Osteoblast (primary cell): ENCODE data around the gene CD7. TPM values are rescaled to one million over a fixed set of nuclear protein-coding genes. Genes with fewer than 3 reads are reported as not detected.
"Not testable (repeated sequence)": the region's sequence is repeated elsewhere in the genome, so short reads cannot be mapped to it uniquely, and the experiment has no call there.

Source experiments
- DNase-seq: peaks from one replicate; pipeline ENCODE4 v3.0.0; 2011; ENCODE audit warnings: low spot score, mixed read lengths; ENCODE audit not compliant: insufficient read length; ENCODE audit errors: missing footprints
- H2AFZ ChIP-seq: 2 replicates; pipeline ENCODE4 v1.6.0; 2011; ENCODE audit warnings: mild to moderate bottlenecking, low read length
- H3K27ac ChIP-seq: 2 replicates; pipeline ENCODE4 v1.5.1; 2011; ENCODE audit warnings: mild to moderate bottlenecking, low read depth, low read length, moderate library complexity
- H3K27me3 ChIP-seq: 2 replicates; pipeline ENCODE4 v1.6.0; 2012; ENCODE audit warnings: mild to moderate bottlenecking, control low read depth, inconsistent platforms, low read length, moderate library complexity; ENCODE audit not compliant: insufficient read depth
- H3K36me3 ChIP-seq: 2 replicates; pipeline ENCODE4 v1.5.1; 2011; ENCODE audit warnings: mild to moderate bottlenecking, low read length, control low read depth, moderate library complexity; ENCODE audit not compliant: insufficient read depth
- H3K4me1 ChIP-seq: 2 replicates; pipeline ENCODE4 v1.5.1; 2011; ENCODE audit warnings: mild to moderate bottlenecking, low read length, control low read depth, moderate library complexity; ENCODE audit not compliant: insufficient read depth
- H3K4me2 ChIP-seq: 2 replicates; pipeline ENCODE4 v1.6.0; 2011; ENCODE audit warnings: mild to moderate bottlenecking, low read length; ENCODE audit not compliant: insufficient read depth
- H3K4me3 ChIP-seq: fragments of 200-600 bp; sonication (generic); 3 replicates; pipeline ENCODE4 v1.5.1; 2012; ENCODE audit warnings: mild to moderate bottlenecking, low read length, inconsistent platforms; ENCODE audit not compliant: insufficient read depth
- H3K79me2 ChIP-seq: 2 replicates; pipeline ENCODE4 v1.6.0; 2012; ENCODE audit warnings: mild to moderate bottlenecking, low read length, control low read depth, inconsistent platforms; ENCODE audit not compliant: insufficient read depth
- H3K9me3 ChIP-seq: 2 replicates; pipeline ENCODE4 v1.5.1; 2011; ENCODE audit warnings: low read depth, low read length, control low read depth
- H4K20me1 ChIP-seq: 2 replicates; pipeline ENCODE4 v1.6.0; 2012; ENCODE audit warnings: mild to moderate bottlenecking, low read length, control low read depth; ENCODE audit not compliant: insufficient read depth
- total RNA-seq: library from RNA; depleted of rRNA; stranded (reverse); fragments of >200 nt; gene quantifications from 2 replicates; pipeline ENCODE4 v1.2.3, GENCODE V29; 2012
- TF ChIP-seq, protein P1 (sequence below): IDR thresholded peaks from 2 replicates; pipeline ENCODE4 v1.5.1; 2011; ENCODE audit warnings: mild to moderate bottlenecking, low read depth, low read length, moderate library complexity; ENCODE audit errors: extremely low read depth

Gene CD7
- total RNA-seq, 1 donor, result not detected

DNA sequence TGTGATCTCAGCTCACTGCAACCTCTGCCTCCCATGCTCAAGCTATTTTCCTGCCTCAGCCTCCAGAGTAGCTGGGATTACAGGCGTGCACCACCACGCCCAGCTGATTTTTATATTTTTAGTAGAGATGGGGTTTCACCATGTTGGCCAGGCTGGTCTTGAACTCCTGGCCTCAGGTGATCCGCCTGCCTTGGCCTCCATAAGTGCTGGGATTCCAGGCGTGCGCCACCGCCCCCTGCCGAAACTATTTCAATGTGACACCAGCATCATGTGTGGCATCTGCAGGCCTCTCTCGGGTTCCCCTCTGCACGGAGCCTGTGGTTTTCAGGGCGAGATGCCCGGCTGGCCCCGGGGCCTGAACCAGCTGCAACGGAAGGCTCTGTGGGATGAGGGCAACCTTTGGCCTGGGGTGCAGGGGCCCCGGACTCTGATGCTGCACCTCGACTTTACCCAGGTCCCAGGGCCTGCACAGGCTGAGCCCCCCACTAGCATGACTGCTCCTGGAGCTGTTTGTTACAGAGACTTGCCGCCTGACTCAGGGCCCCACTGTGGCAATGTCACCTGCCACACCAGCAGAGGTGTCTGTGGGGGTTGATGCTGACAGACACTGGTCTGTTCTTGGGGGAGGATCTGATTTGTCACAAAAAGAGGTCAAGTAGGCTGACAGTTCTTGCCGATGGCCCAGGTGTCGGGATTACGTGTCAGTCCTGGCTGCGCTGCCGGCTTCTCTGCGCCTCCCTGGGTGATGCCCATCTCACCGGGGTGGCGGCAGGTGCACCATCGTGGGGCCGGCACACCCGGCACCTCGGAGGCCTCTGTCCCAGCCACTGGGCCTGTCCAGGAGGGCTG, 33.0 kb upstream of the CD7 start:
- Histone ChIP-seq H3K27me3 (peaks cover 28% of the 10 kb centered on the region), H3K9me3 (no peaks in the 10 kb centered on the region), H4K20me1 (no peaks in the 10 kb centered on the region), H3K79me2 (no peaks in the 10 kb centered on the region), H3K36me3 (no peaks in the 10 kb centered on the region), H3K4me1 (no peaks in the 10 kb centered on the region), H2AFZ (no peak overlapping the region), H3K4me2 (no peak overlapping the region), H3K27ac (no peak overlapping the region), H3K4me3 (no peak overlapping the region)
- DNase-seq, result peak; percentile 44
- TF ChIP-seq, protein P1, sequence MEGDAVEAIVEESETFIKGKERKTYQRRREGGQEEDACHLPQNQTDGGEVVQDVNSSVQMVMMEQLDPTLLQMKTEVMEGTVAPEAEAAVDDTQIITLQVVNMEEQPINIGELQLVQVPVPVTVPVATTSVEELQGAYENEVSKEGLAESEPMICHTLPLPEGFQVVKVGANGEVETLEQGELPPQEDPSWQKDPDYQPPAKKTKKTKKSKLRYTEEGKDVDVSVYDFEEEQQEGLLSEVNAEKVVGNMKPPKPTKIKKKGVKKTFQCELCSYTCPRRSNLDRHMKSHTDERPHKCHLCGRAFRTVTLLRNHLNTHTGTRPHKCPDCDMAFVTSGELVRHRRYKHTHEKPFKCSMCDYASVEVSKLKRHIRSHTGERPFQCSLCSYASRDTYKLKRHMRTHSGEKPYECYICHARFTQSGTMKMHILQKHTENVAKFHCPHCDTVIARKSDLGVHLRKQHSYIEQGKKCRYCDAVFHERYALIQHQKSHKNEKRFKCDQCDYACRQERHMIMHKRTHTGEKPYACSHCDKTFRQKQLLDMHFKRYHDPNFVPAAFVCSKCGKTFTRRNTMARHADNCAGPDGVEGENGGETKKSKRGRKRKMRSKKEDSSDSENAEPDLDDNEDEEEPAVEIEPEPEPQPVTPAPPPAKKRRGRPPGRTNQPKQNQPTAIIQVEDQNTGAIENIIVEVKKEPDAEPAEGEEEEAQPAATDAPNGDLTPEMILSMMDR, result no peak

DNA sequence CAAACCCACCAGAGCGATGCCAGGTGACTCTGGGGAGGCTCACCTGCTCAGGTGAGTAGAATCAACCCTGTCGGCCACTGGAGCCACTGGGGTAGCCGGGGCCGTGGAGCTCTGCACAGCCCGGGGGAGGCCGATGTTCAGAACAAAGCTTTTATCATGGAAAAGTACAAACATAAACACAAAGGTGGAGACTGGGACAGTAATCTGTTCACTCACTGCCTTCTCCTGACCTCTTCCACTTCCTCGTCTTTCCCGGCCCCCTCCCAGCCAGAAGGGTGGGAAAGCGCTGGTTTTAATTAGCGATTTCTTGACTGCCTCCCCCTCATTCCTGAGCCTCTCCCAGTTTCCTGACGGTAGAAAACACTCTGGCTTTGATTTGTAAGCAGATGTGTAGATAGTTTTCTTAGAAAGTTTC, 31.9 kb upstream of the CD7 start:
- peak; percentile 71 for DNase-seq
- Histone ChIP-seq H3K27me3 (peaks cover 24% of the 10 kb centered on the region), H3K9me3 (no peaks in the 10 kb centered on the region), H3K27ac (no peak overlapping the region), H3K4me2 (no peak overlapping the region), H3K4me1 (no peaks in the 10 kb centered on the region), H2AFZ (no peak overlapping the region), H4K20me1 (no peaks in the 10 kb centered on the region), H3K79me2 (no peaks in the 10 kb centered on the region), H3K4me3 (no peak overlapping the region), H3K36me3 (no peaks in the 10 kb centered on the region)
- TF ChIP-seq, protein P1, result no peak

DNA sequence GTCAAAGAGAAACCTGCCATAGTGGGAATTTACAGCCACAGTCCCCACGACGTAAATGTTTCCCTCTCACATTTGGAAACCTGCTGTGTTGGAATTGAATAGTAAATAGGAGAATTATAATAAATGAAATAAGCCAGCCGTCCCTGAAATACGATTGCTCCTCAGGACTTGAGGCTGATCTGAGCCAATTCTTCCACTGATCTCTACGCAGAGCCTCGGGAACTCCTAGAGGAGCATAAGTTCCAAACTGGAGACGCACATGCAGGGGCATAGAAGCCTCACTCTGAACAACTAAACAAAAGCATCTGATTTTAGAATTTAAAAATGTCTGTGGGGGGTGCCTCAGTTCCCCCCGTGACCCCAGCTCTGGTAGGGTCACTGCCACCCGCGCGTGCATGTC, 31.5 kb upstream of the CD7 start:
- Histone ChIP-seq H3K27me3 (peaks cover 24% of the 10 kb centered on the region), H3K4me2 (no peak overlapping the region), H3K27ac (no peak overlapping the region), H3K36me3 (no peaks in the 10 kb centered on the region), H2AFZ (no peak overlapping the region), H3K4me1 (no peaks in the 10 kb centered on the region), H3K4me3 (no peak overlapping the region), H3K9me3 (no peaks in the 10 kb centered on the region), H4K20me1 (no peaks in the 10 kb centered on the region), H3K79me2 (no peaks in the 10 kb centered on the region)
- TF ChIP-seq, protein P1, result no peak
- peak; percentile 82 for DNase-seq

DNA sequence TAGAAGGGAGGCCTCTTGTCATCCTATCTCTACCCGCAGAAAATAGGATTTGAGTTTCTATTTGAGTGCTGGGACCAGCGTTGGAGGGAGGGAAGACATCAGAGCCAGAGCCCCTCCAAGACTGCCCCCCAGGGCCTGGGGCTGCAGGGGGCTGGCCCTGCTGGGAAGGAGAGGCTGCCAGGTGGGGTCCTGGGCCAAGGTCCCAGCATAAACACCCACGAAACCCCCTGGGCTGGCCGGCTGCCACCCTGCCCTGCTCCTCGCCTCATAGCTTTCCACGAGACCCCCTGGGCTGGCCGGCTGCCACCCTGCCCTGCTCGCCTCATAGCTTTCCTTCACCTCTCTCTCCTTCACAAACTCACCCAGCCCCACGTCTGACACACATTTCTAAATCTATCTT, 31.0 kb upstream of the CD7 start:
- H3K9me3 ChIP-seq, result no peaks in the 10 kb centered on the region
- H3K79me2 ChIP-seq, result no peaks in the 10 kb centered on the region
- H2AFZ ChIP-seq, result no peak overlapping the region
- peaks cover 24% of the 10 kb centered on the region for H3K27me3 ChIP-seq
- peak; percentile 63 for DNase-seq
- no peak overlapping the region for H3K4me3 ChIP-seq
- TF ChIP-seq, protein P1, result no peak
- no peaks in the 10 kb centered on the region for H3K4me1 ChIP-seq
- no peaks in the 10 kb centered on the region for H3K36me3 ChIP-seq
- H3K27ac ChIP-seq, result no peak overlapping the region
- H4K20me1 ChIP-seq, result no peaks in the 10 kb centered on the region
- no peak overlapping the region for H3K4me2 ChIP-seq

DNA sequence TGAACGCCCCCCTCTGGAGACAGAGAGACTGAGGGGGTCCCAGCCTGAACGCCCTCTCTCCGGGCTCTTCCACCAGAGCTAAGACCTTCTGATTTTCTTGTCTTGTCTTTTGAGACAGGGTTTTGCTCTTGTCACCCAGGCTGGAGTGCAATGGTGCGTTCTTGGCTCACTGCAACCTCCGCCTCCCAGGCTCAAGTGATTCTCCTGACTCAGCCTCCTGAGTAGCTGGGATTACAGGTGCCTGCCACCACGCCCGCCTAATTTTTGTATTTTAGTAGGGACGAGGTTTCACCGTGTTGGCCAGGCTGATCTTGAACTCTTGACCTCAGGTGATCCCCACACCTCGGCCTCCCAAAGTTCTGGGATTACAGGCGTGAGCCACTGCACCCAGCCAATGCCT, 30.6 kb upstream of the CD7 start:
- H3K9me3 ChIP-seq, H3K4me3 ChIP-seq, H4K20me1 ChIP-seq, H3K27ac ChIP-seq, H2AFZ ChIP-seq, H3K4me1 ChIP-seq, H3K36me3 ChIP-seq, H3K79me2 ChIP-seq, H3K4me2 ChIP-seq, DNase-seq: not testable (repeated sequence)
- H3K27me3 ChIP-seq, result peaks cover 24% of the 10 kb centered on the region
